GM23338 (cell line): ENCODE results near the gene BDH1. TPM values are rescaled to one million over a fixed set of nuclear protein-coding genes. Genes with fewer than 3 reads are reported as not detected.

Source experiments
- ATAC-seq: fragments of 200-7000 bp; cut with Tn5 transposase; 3 replicates; pipeline ENCODE4 v1.9.1; 2020
- DNase-seq: peaks from one replicate; pipeline ENCODE4 v3.0.0-alpha.2; 2015; ENCODE audit warnings: low spot score
- H2AFZ ChIP-seq: fragments of 200-600 bp; sonication (generic); 2 replicates; pipeline ENCODE4 v1.8.0; 2016; ENCODE audit warnings: antibody characterized with exemption, mild to moderate bottlenecking, moderate library complexity
- H3F3A ChIP-seq: fragments of 200-600 bp; sonication (generic); replicated peaks from 2 replicates; pipeline ENCODE4 v1.8.0; 2017; ENCODE audit warnings: antibody characterized with exemption, mixed run types, low read depth
- H3K27ac ChIP-seq: fragments of 200-600 bp; sonication (generic); 2 replicates; pipeline ENCODE4 v1.6.1; 2016; ENCODE audit warnings: low read depth
- H3K27me3 ChIP-seq: fragments of 200-600 bp; sonication (generic); 2 replicates; pipeline ENCODE4 v1.8.0; 2016; ENCODE audit warnings: mild to moderate bottlenecking, mixed run types, moderate library complexity; ENCODE audit not compliant: insufficient read depth
- H3K36me3 ChIP-seq: fragments of 200-600 bp; sonication (generic); 2 replicates; pipeline ENCODE4 v1.8.0; 2016; ENCODE audit warnings: mild to moderate bottlenecking; ENCODE audit not compliant: insufficient read depth
- H3K4me1 ChIP-seq: fragments of 200-600 bp; sonication (generic); 2 replicates; pipeline ENCODE4 v1.8.0; 2016; ENCODE audit warnings: mild to moderate bottlenecking, moderate library complexity; ENCODE audit not compliant: insufficient read depth
- H3K4me2 ChIP-seq: fragments of 200-600 bp; sonication (generic); 2 replicates; pipeline ENCODE4 v1.7.1; 2017; ENCODE audit warnings: mixed run types
- H3K4me3 ChIP-seq: fragments of 200-600 bp; sonication (generic); 2 replicates; pipeline ENCODE4 v1.6.1; 2016; ENCODE audit warnings: mixed run types
- H3K79me2 ChIP-seq: fragments of 200-600 bp; sonication (generic); replicated peaks from 2 replicates; pipeline ENCODE4 v1.8.0; 2017; ENCODE audit warnings: mild to moderate bottlenecking; ENCODE audit not compliant: insufficient read depth
- H3K9me2 ChIP-seq: fragments of 200-600 bp; sonication (generic); 2 replicates; pipeline ENCODE4 v1.8.0; 2017; ENCODE audit not compliant: insufficient read depth
- H4K20me1 ChIP-seq: fragments of 200-600 bp; sonication (generic); replicated peaks from 2 replicates; pipeline ENCODE4 v1.8.0; 2017; ENCODE audit warnings: mild to moderate bottlenecking; ENCODE audit not compliant: insufficient read depth
- H3K27ac Mint-ChIP-seq: 2 replicates; pipeline ENCODE4 v1.8.0; 2020; ENCODE audit warnings: inconsistent platforms, mild to moderate bottlenecking, moderate library complexity, mixed read lengths
- H3K27me3 Mint-ChIP-seq: 3 replicates; pipeline ENCODE4 v1.8.0; 2022; ENCODE audit warnings: low read depth, mild to moderate bottlenecking, moderate library complexity, mixed read lengths, inconsistent platforms; ENCODE audit not compliant: insufficient read depth, poor library complexity
- H3K36me3 Mint-ChIP-seq: 3 replicates; pipeline ENCODE4 v1.8.0; 2021; ENCODE audit warnings: low read depth, mild to moderate bottlenecking, inconsistent platforms, moderate library complexity, mixed read lengths
- H3K4me1 Mint-ChIP-seq: 3 replicates; pipeline ENCODE4 v1.8.0; 2020; ENCODE audit warnings: mild to moderate bottlenecking, inconsistent platforms, mixed read lengths
- H3K4me3 Mint-ChIP-seq: 3 replicates; pipeline ENCODE4 v1.8.0; 2021; ENCODE audit warnings: moderate library complexity, mild to moderate bottlenecking, inconsistent platforms, mixed read lengths
- H3K9me3 Mint-ChIP-seq: 3 replicates; pipeline ENCODE4 v1.8.0; 2020; ENCODE audit warnings: moderate library complexity, mild to moderate bottlenecking, inconsistent platforms, mixed read lengths
- CREB1 ChIP-seq: fragments of 250-450 bp; sonication (Bioruptor Pico); IDR thresholded peaks from 2 replicates; pipeline ENCODE4 v1.5.0; 2020; ENCODE audit warnings: low read depth, mild to moderate bottlenecking, moderate library complexity
- CTCF ChIP-seq, 2 experiments: fragments of 200-600 bp in 1 of 2; sonication (generic) in 1 of 2; conservative IDR thresholded peaks; 2 replicates each; pipeline versions ENCODE4 v1.5.1 to v1.6.1; 2016 to 2017; ENCODE audit warnings: antibody characterized with exemption in 2 of 2, low read depth in 2 of 2, mild to moderate bottlenecking in 2 of 2, moderate library complexity in 1 of 2
- ETS1 ChIP-seq: IDR thresholded peaks from 2 replicates; pipeline ENCODE4 v1.6.1; 2016; ENCODE audit warnings: antibody characterized with exemption
- JUNB ChIP-seq: IDR thresholded peaks from one replicate; pipeline ENCODE4 v1.6.1; 2016; ENCODE audit warnings: antibody characterized with exemption; ENCODE audit not compliant: unreplicated experiment
- POLR2AphosphoS5 ChIP-seq: IDR thresholded peaks from 2 replicates; pipeline ENCODE4 v1.6.1; 2016; ENCODE audit warnings: antibody characterized with exemption, low read depth
- REST ChIP-seq: IDR thresholded peaks from one replicate; pipeline ENCODE4 v1.6.1; 2018; ENCODE audit warnings: antibody characterized with exemption; ENCODE audit not compliant: unreplicated experiment
- STAT1 ChIP-seq: IDR thresholded peaks from one replicate; pipeline ENCODE4 v1.6.1; 2016; ENCODE audit warnings: antibody characterized with exemption; ENCODE audit not compliant: unreplicated experiment
- ZNF114 ChIP-seq: fragments of 250-450 bp; sonication (Bioruptor Pico); IDR thresholded peaks from 2 replicates; pipeline ENCODE4 v1.5.0; 2020; ENCODE audit warnings: mild to moderate bottlenecking, moderate library complexity
- ZNF331 ChIP-seq: fragments of 250-450 bp; sonication (Bioruptor Pico); IDR thresholded peaks from 2 replicates; pipeline ENCODE4 v1.5.0; 2020; ENCODE audit warnings: low read depth, mild to moderate bottlenecking, moderate library complexity
- polyA plus RNA-seq: library from polyadenylated mRNA; unstranded; fragments of >200 nt; fragmentation: Nextera tagmentation; extraction: Ambion mirVana; gene quantifications from 2 replicates; pipeline ENCODE4 v1.2.1, GENCODE V29; 2016
- total RNA-seq: library from RNA; depleted of rRNA; stranded (reverse); fragments of >200 nt; shearing (Covaris generic); gene quantifications from 2 replicates; pipeline ENCODE4 v1.2.3, GENCODE V29; 2014

BDH1 gene
- total and polyA plus RNA-seq, 2 experiments from 2014 or later = 18.1 to 19.3 TPM

- H3K79me2 ChIP-seq = no peaks in the 10 kb centered on the region
- H2AFZ ChIP-seq = no peak overlapping the region
- H3K36me3 ChIP-seq = no peaks in the 10 kb centered on the region
- peaks cover 6% of the 10 kb centered on the region for H3K27me3 Mint-ChIP-seq
- H3K9me3 Mint-ChIP-seq = peaks cover 7% of the 10 kb centered on the region
- DNase-seq (no peak), ATAC-seq (no peak)
- H3K27me3 ChIP-seq = no peaks in the 10 kb centered on the region
- H3K4me1 Mint-ChIP-seq = peaks cover 35% of the 10 kb centered on the region
- TF ChIP-seq ZNF331 (CRISPR knock-in tag) = no peak
- no peak for TF ChIP-seq ZNF114 (CRISPR knock-in tag)
- no peaks in the 10 kb centered on the region for H3K9me2 ChIP-seq
- 0 out of 2 replicates have a peak overlapping the region, but pooled peaks have one; percentile 17 for H3K4me3 ChIP-seq
- no peaks in the 10 kb centered on the region; the same call in 1 of the 2 replicates for H3F3A ChIP-seq
- peak overlapping the region; percentile 48; the same call in 1 of the 2 replicates for H3K4me2 ChIP-seq
- H3K4me3 Mint-ChIP-seq = peak overlapping the region; percentile 1; the same call in 2 of the 3 replicates
- H3K36me3 Mint-ChIP-seq = peaks cover 22% of the 10 kb centered on the region
- H3K27ac ChIP-seq = no peak overlapping the region
- peaks cover 9% of the 10 kb centered on the region; the same call in 1 of the 2 replicates for H3K4me1 ChIP-seq
- H3K27ac Mint-ChIP-seq = no peak overlapping the region
- H4K20me1 ChIP-seq = no peaks in the 10 kb centered on the region
These were observed 34.2 kb downstream of the BDH1 start for GRCh38 chr3:197521277-197522182.

- H3K4me2 ChIP-seq = peak overlapping the region; percentile 48
- H3K27ac ChIP-seq = no peak overlapping the region; the same call in 1 of the 2 replicates
- H3K4me1 Mint-ChIP-seq = peaks cover 43% of the 10 kb centered on the region
- H3K27me3 Mint-ChIP-seq = peaks cover 8% of the 10 kb centered on the region
- H3K4me1 ChIP-seq = peaks cover 11% of the 10 kb centered on the region; the same call in 1 of the 2 replicates
- DNase-seq (peak; percentile 56), ATAC-seq (peak; percentile 85)
- H4K20me1 ChIP-seq = no peaks in the 10 kb centered on the region
- H3K27ac Mint-ChIP-seq = no peak overlapping the region; the same call in 1 of the 2 replicates
- peaks cover 7% of the 10 kb centered on the region for H3K9me3 Mint-ChIP-seq
- peaks cover 28% of the 10 kb centered on the region for H3K36me3 Mint-ChIP-seq
- no peaks in the 10 kb centered on the region for H3K27me3 ChIP-seq
- no peaks in the 10 kb centered on the region for H3K9me2 ChIP-seq
- H3K36me3 ChIP-seq = no peaks in the 10 kb centered on the region
- H3K4me3 ChIP-seq = 0 out of 2 replicates have a peak overlapping the region, but pooled peaks have one; percentile 17
- peak overlapping the region; percentile 1; the same call in 2 of the 3 replicates for H3K4me3 Mint-ChIP-seq
- no peak overlapping the region for H2AFZ ChIP-seq
- no peaks in the 10 kb centered on the region; the same call in 1 of the 2 replicates for H3F3A ChIP-seq
- H3K79me2 ChIP-seq = no peaks in the 10 kb centered on the region
- TF ChIP-seq JUNB (no peak), STAT1 (no peak), POLR2AphosphoS5 (no peak), ETS1 (no peak), CTCF (conservative IDR thresholded peaks at IDR 0.05; ENCODE audit: low read depth in 2 of 2) (no peak), CREB1 (CRISPR knock-in tag) (no peak), REST (no peak)
These were observed 35.2 kb downstream of the BDH1 start for GRCh38 chr3:197520311-197521276.
